GM23248 (cell line): ENCODE results near the gene KCNH2.

ENCODE experiments used
- EZH2 ChIP-seq: fragments of 200-600 bp; sonication (generic); IDR thresholded peaks from 2 replicates; pipeline ENCODE4 v1.6.1; 2018; ENCODE audit warnings: antibody characterized with exemption, mild to moderate bottlenecking; ENCODE audit not compliant: insufficient read depth, poor library complexity, severe bottlenecking
- EZH2phosphoT487 ChIP-seq: fragments of 200-600 bp; sonication (generic); IDR thresholded peaks from 2 replicates; pipeline ENCODE4 v1.6.1; 2018; ENCODE audit warnings: antibody characterized with exemption, moderate library complexity, mild to moderate bottlenecking, low read depth; ENCODE audit not compliant: insufficient read depth

DNA sequence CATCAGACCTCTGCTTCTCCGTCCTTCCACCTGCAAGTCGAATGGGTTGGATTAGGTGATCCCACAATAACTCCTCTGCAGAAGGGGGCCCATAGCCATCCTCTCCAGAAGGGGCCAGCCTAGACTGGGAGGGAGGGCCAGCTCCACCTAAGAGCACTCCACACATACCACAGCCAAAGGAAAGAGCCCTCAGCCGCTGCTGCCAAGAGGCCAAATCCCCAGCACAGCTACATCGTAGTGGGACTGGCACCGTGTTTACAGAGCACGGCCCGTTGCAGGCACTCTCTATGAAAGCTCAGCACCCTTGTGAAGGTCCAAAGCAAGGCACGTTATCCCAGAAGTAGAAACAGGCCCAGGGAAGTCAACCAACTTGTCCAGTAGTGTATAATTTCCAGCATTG, 5.4 kb downstream of the KCNH2 start:
- no peak for TF ChIP-seq EZH2
- TF ChIP-seq EZH2phosphoT487, result no peak
